ENCODE results near the gene LRRC4B. TPM values are rescaled to one million over a fixed set of nuclear protein-coding genes. Genes with fewer than 3 reads are reported as not detected.

Gene LRRC4B
- total RNA-seq, 4 donors from 2014 or later: 0.59 to 3.0 (median 1.6) TPM

- Histone ChIP-seq H3K27ac (no peak overlapping the region), H3K36me3 (no peaks in the 10 kb centered on the region), H3K4me1 (no peaks in the 10 kb centered on the region), H3K4me3 (replicated peaks in 1 of 3) (no peak overlapping the region), H3K9me3 (no peaks in the 10 kb centered on the region), H3K27me3 (no peaks in the 10 kb centered on the region)
- TF ChIP-seq CTCF (IDR thresholded peaks at IDR 0.05) (no peak), POLR2A (IDR thresholded peaks at IDR 0.05) (no peak)
- 60 to 67% methylated on average over 15 to 17 of the region's 17 CpGs for WGBS, 2 donors
- no peak for DNase-seq
- intact Hi-C loops (cut with DNase I): no loop called here
Measured at GRCh38 chr19:50549927-50550593, 18.2 kb downstream of the LRRC4B start.

GRCh38 chr19:50549059-50549926 lies 18.9 kb downstream of the LRRC4B start:
- no peaks in the 10 kb centered on the region for H3K27me3 ChIP-seq

GRCh38 chr19:50548191-50549058 lies 19.8 kb downstream of the LRRC4B start:
- Histone ChIP-seq H3K27ac (no peak overlapping the region), H3K4me1 (no peaks in the 10 kb centered on the region), H3K27me3 (no peaks in the 10 kb centered on the region), H3K9me3 (no peaks in the 10 kb centered on the region), H3K36me3 (no peaks in the 10 kb centered on the region), H3K4me3 (replicated peaks in 1 of 3) (no peak overlapping the region)
- TF ChIP-seq POLR2A (IDR thresholded peaks at IDR 0.05) (no peak), CTCF (IDR thresholded peaks at IDR 0.05) (no peak)
- intact Hi-C loops (cut with DNase I): no loop called here
- DNase-seq: no peak
- WGBS, 2 donors: 71 to 86% methylated on average over 18 to 33 of the region's 45 CpGs

More at GRCh38 chr19:50549059-50549926, 18.9 kb downstream of the LRRC4B start:
- intact Hi-C loops (cut with DNase I): no loop called here
- Histone ChIP-seq H3K4me3 (replicated peaks in 1 of 3) (no peak overlapping the region), H3K27ac (no peak overlapping the region), H3K36me3 (no peaks in the 10 kb centered on the region), H3K4me1 (no peaks in the 10 kb centered on the region), H3K9me3 (no peaks in the 10 kb centered on the region)
- TF ChIP-seq CTCF (IDR thresholded peaks at IDR 0.05) (no peak), POLR2A (IDR thresholded peaks at IDR 0.05) (no peak)
- WGBS, 2 donors: 71 to 72% methylated on average over 22 of the region's 22 CpGs
- no peak for DNase-seq

- no peak for DNase-seq
- Histone ChIP-seq H3K4me1 (no peaks in the 10 kb centered on the region), H3K9me3 (no peaks in the 10 kb centered on the region), H3K4me3 (replicated peaks in 1 of 3) (no peak overlapping the region), H3K27ac (no peak overlapping the region), H3K27me3 (no peaks in the 10 kb centered on the region), H3K36me3 (no peaks in the 10 kb centered on the region)
- intact Hi-C loops (cut with DNase I): no loop called here
- 61 to 68% methylated on average over 12 to 14 of the region's 18 CpGs for WGBS, 2 donors
- TF ChIP-seq POLR2A (IDR thresholded peaks at IDR 0.05) (no peak), CTCF (IDR thresholded peaks at IDR 0.05) (no peak)
Measured at GRCh38 chr19:50547385-50548190, 20.6 kb downstream of the LRRC4B start.

Data from thyroid gland (tissue), 4 donors.